ENCODE results near the gene ZFP28. TPM values are rescaled to one million over a fixed set of nuclear protein-coding genes. Genes with fewer than 3 reads are reported as not detected.

ZFP28 gene
- total and polyA plus RNA-seq, 2 donors from 2014 or later: 3.4 to 11.6 TPM

DNA sequence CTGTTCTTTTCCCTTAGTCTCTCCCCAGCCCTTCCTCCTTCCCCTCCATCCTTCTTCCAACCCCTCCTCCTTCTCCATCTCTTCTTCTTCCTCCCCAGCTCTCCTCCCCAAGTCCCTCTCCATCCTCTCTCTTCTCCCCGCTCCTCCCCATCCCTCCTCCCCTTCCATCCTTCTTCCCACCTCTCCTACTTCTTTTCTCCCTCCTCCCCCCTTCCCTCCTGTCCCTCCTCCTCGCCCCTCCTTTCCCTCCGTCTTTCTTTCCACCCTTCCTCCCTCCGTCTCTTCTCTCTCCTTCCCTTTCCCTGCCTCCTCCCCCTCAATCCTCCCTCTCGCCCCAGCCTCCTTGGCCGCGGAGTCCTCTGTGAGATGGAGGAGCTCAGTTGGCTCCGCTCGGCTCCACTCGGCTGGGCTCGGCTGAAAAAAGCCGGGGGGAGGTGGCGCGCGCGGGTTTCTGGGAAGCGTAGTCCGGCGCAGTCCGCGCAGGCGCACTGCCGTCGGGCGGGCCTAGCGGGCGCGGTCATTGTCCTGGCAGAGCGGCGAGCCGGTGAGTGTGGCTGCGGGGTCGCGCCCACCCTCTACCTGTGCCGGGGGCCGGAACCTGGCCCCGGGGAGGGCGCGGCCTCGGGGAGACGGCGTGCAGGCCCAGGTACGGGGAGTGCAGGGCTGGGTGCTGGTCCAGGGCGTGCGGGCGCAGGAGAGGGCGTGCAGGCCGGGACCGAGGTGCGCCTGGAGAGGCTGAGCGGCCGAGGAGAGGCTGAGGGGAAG lies 56.2 kb downstream of the ZFP28 start, which contains the start of gene ZNF71:
Gene ZNF71, plus strand, starts transcription at position 520 of the 765 bp plus-strand sequence. CDS start 6,257 bp downstream, outside the sequence.
- peaks cover 4 to 10% (median 8%) of the 10 kb centered on the region in 3 donors for H3K4me1 ChIP-seq (ENCODE audit: control insufficient read depth in 2 of 3, insufficient read depth in 2 of 3, low read depth in 1 of 3, low read length in 3 of 3)
- H3K9ac ChIP-seq (ENCODE audit: low read length in 3 of 3): peak within 1 kb of the TSS; percentile 79 to 99 (median 92)
- H3K36me3 ChIP-seq (ENCODE audit: control insufficient read depth in 2 of 3, insufficient read depth in 3 of 3, low read length in 3 of 3): no peaks in the 10 kb centered on the region
- H3K27me3 ChIP-seq (ENCODE audit: control insufficient read depth, insufficient read depth, low read length): no peaks in the 10 kb centered on the region
- TF ChIP-seq, protein P1, sequence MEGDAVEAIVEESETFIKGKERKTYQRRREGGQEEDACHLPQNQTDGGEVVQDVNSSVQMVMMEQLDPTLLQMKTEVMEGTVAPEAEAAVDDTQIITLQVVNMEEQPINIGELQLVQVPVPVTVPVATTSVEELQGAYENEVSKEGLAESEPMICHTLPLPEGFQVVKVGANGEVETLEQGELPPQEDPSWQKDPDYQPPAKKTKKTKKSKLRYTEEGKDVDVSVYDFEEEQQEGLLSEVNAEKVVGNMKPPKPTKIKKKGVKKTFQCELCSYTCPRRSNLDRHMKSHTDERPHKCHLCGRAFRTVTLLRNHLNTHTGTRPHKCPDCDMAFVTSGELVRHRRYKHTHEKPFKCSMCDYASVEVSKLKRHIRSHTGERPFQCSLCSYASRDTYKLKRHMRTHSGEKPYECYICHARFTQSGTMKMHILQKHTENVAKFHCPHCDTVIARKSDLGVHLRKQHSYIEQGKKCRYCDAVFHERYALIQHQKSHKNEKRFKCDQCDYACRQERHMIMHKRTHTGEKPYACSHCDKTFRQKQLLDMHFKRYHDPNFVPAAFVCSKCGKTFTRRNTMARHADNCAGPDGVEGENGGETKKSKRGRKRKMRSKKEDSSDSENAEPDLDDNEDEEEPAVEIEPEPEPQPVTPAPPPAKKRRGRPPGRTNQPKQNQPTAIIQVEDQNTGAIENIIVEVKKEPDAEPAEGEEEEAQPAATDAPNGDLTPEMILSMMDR (IDR thresholded peaks at IDR 0.05; ENCODE audit: borderline replicate concordance, extremely low read depth, insufficient read depth): no peak
- peak within 1 kb of the TSS in 1 of 2 donors; percentile 77 for H3K27ac ChIP-seq (ENCODE audit: low read depth in 2 of 2, low read length in 2 of 2)
- H3K9me3 ChIP-seq (ENCODE audit: control insufficient read depth in 2 of 3, insufficient read depth in 1 of 3, low read length in 3 of 3): peaks cover 0 to 3% (median 0%) of the 10 kb centered on the region in 3 donors
- FAIRE-seq: no peak
- intact Hi-C loops (cut with DNase I): no loop called here
- peak; percentile 94 to 97 (median 96) for DNase-seq
- peak within 1 kb of the TSS; percentile 94 to 100 (median 97) for H3K4me3 ChIP-seq (ENCODE audit: low read length in 3 of 3)

DNA sequence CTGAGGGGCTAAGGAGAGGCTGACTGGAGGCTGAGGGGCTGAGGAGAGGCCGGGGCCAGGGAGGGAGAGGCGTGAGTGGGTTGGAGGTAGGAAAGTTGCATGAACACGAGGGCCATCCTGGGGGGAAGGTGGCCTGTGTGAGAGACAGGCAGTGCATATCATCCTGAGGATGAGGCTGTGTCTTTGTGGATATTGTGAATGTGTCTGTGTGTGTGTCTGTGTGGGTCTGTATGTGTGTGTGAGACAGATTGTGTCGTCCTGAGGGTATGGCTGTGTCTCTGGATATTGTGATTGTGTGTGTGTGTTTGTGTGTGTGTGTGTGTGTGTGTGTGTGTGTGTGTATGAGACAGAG lies 56.8 kb downstream of the ZFP28 start:
- H3K4me3 ChIP-seq (ENCODE audit: low read length in 3 of 3): peak overlapping the region; percentile 94 to 100 (median 97)
- no peaks in the 10 kb centered on the region for H3K36me3 ChIP-seq (ENCODE audit: control insufficient read depth in 2 of 3, insufficient read depth in 3 of 3, low read length in 3 of 3)
- no peaks in the 10 kb centered on the region for H3K27me3 ChIP-seq (ENCODE audit: control insufficient read depth, insufficient read depth, low read length)
- no peak overlapping the region for H3K27ac ChIP-seq (ENCODE audit: low read depth in 2 of 2, low read length in 2 of 2)
- peaks cover 4 to 10% (median 8%) of the 10 kb centered on the region in 3 donors for H3K4me1 ChIP-seq (ENCODE audit: control insufficient read depth in 2 of 3, insufficient read depth in 2 of 3, low read depth in 1 of 3, low read length in 3 of 3)
- no peaks in the 10 kb centered on the region for H3K9me3 ChIP-seq (ENCODE audit: control insufficient read depth in 2 of 3, insufficient read depth in 1 of 3, low read length in 3 of 3)
- intact Hi-C loops (cut with DNase I): no loop called here
- TF ChIP-seq, protein P1 (IDR thresholded peaks at IDR 0.05; ENCODE audit: borderline replicate concordance, extremely low read depth, insufficient read depth): no peak
- DNase-seq: no peak
- peak overlapping the region; percentile 79 to 99 (median 92) for H3K9ac ChIP-seq (ENCODE audit: low read length in 3 of 3)
- no peak for FAIRE-seq

DNA sequence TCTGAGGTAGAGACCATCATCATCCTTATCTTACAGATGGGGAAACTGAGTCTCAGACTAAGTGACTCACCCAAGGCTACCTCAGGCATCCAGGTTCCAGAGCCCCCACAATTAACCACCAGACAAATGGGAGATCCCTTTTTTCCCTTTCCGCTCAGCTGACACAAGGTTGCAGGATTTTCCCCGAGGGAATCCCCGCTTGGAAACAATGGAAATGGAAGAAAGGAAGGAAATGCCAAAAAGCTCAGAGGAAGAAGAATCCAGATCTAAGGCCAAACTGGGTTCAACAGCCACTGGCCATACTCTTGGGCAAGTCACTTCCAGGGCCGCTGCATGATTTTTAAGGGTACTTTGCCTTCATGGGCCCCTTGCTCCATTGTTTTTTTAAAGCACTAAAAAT lies 57.9 kb downstream of the ZFP28 start:
- FAIRE-seq: no peak

More for the DNA sequence above, 57.9 kb downstream of the ZFP28 start:
- Histone ChIP-seq H3K9ac (ENCODE audit: low read length in 3 of 3) (no peak overlapping the region), H3K27me3 (ENCODE audit: control insufficient read depth, insufficient read depth, low read length) (no peaks in the 10 kb centered on the region), H3K9me3 (ENCODE audit: control insufficient read depth in 2 of 3, insufficient read depth in 1 of 3, low read length in 3 of 3) (peaks cover 0 to 3% (median 0%) of the 10 kb centered on the region in 3 donors), H3K36me3 (ENCODE audit: control insufficient read depth in 2 of 3, insufficient read depth in 3 of 3, low read length in 3 of 3) (peaks cover 4 to 8% (median 7%) of the 10 kb centered on the region in 3 donors), H3K4me1 (ENCODE audit: control insufficient read depth in 2 of 3, insufficient read depth in 2 of 3, low read depth in 1 of 3, low read length in 3 of 3) (peaks cover 4 to 10% (median 8%) of the 10 kb centered on the region in 3 donors), H3K27ac (ENCODE audit: low read depth in 2 of 2, low read length in 2 of 2) (no peak overlapping the region), H3K4me3 (ENCODE audit: low read length in 3 of 3) (no peak overlapping the region)
- TF ChIP-seq, protein P1 (IDR thresholded peaks at IDR 0.05; ENCODE audit: borderline replicate concordance, extremely low read depth, insufficient read depth): no peak
- no peak for DNase-seq
- intact Hi-C loops (cut with DNase I): no loop called here

Data from kidney (tissue), 14 donors.